BJ (cell line): ENCODE results near the gene SPAG17. TPM values are rescaled to one million over a fixed set of nuclear protein-coding genes. Genes with fewer than 3 reads are reported as not detected.
"Not testable (repeated sequence)": the region's sequence is repeated elsewhere in the genome, so short reads cannot be mapped to it uniquely, and the experiment has no call there.

Experiments
- CTCF ChIA-PET: fragments of 350-600 bp; formaldehyde crosslinking; extraction: SDS; loops from one replicate; lab custom pipeline; 2021; ENCODE audit warnings: antibody characterized with exemption, inconsistent platforms; lab: Yijun Ruan, JAX
- POLR2A ChIA-PET: fragments of 300-600 bp; sonication (Branson Sonifier 250); formaldehyde crosslinking; extraction: SDS; loops from one replicate; lab custom pipeline; 2021; ENCODE audit warnings: antibody characterized with exemption; lab: Charles Lee
- DNase-seq: peaks from one replicate; pipeline ENCODE4 v3.0.0-alpha.2; 2011; ENCODE audit warnings: low read depth
- H3K27me3 ChIP-seq: 2 replicates; pipeline ENCODE4 v1.6.0; 2011; ENCODE audit warnings: low read length; ENCODE audit not compliant: control insufficient read depth, insufficient read depth
- H3K36me3 ChIP-seq: 2 replicates; pipeline ENCODE4 v1.5.1; 2011; ENCODE audit warnings: low read length; ENCODE audit not compliant: control insufficient read depth, insufficient read depth
- H3K4me3 ChIP-seq: 2 replicates; pipeline ENCODE4 v1.5.1; 2011; ENCODE audit warnings: low read depth, mild to moderate bottlenecking, control low read depth, low read length
- polyA plus RNA-seq: library from polyadenylated mRNA; depleted of rRNA; stranded (reverse); fragments of >200 nt; gene quantifications from 2 replicates; pipeline ENCODE4 v1.2.3, GENCODE V29; 2011
- TF ChIP-seq, protein P1 (sequence below): IDR thresholded peaks from 2 replicates; pipeline ENCODE4 v1.5.1; 2011; ENCODE audit warnings: low read depth, mild to moderate bottlenecking, control low read depth, inconsistent platforms, low read length, moderate library complexity; ENCODE audit not compliant: insufficient read depth

Gene SPAG17
- polyA plus RNA-seq, 1 experiment: 0.09 TPM

DNA sequence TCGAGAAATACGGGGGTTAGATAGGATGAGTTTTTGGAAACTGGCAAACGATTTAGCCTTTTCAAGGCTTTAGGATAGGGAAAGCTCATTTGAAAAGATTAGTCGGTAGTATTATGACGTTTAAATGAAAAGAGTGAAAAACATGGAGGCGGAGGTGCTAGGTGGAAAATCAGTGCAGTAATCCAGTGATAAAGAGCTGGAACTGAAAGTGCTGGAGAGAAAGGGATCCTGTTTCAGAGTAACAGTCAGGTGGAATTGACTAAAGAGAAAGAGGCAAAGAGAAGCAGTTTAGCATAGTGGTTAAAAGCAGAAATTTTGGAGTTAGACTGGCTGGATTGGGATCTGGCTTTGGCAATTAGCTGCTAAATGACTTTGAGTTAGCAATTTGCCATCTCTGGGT is 254.5 kb downstream of the SPAG17 start:
- CTCF ChIA-PET: interaction anchor here (0.6 to 1.3 kb wide), 3 partner anchors 22 to 1077 kb away, joined by 3 to 7 read pairs (median 3); no protein-coding TSS in a partner anchor
- DNase-seq: no peak
- Histone ChIP-seq H3K36me3 (no peaks in the 10 kb centered on the region; the same call in 1 of the 2 replicates), H3K27me3 (no peaks in the 10 kb centered on the region), H3K4me3 (peak overlapping the region; percentile 65)
- POLR2A ChIA-PET: no interaction called here
- TF ChIP-seq, protein P1, sequence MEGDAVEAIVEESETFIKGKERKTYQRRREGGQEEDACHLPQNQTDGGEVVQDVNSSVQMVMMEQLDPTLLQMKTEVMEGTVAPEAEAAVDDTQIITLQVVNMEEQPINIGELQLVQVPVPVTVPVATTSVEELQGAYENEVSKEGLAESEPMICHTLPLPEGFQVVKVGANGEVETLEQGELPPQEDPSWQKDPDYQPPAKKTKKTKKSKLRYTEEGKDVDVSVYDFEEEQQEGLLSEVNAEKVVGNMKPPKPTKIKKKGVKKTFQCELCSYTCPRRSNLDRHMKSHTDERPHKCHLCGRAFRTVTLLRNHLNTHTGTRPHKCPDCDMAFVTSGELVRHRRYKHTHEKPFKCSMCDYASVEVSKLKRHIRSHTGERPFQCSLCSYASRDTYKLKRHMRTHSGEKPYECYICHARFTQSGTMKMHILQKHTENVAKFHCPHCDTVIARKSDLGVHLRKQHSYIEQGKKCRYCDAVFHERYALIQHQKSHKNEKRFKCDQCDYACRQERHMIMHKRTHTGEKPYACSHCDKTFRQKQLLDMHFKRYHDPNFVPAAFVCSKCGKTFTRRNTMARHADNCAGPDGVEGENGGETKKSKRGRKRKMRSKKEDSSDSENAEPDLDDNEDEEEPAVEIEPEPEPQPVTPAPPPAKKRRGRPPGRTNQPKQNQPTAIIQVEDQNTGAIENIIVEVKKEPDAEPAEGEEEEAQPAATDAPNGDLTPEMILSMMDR: no peak

DNA sequence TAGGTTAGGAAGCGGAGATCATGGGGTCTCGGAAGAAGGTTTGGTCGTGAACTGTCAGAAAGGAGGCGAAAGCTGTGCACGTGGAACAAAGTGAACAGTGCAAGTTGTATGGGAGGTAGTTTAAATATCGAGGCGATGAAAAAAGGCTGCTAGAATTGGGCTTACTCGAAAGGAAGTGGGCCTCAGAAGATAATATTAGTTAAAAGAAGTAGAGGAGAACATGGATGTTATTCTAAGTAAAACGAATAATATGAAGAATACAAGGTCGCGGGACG is 254.9 kb downstream of the SPAG17 start:
- Histone ChIP-seq H3K27me3 (no peaks in the 10 kb centered on the region), H3K36me3 (no peaks in the 10 kb centered on the region; the same call in 1 of the 2 replicates), H3K4me3 (peak overlapping the region; percentile 65)
- ChIA-PET CTCF (interaction anchor here (0.6 to 1.3 kb wide), 2 partner anchors 35 to 1076 kb away, joined by 3 to 7 read pairs; no protein-coding TSS in a partner anchor), POLR2A (no interaction called here)
- TF ChIP-seq, protein P1: no peak
- DNase-seq: no peak

DNA sequence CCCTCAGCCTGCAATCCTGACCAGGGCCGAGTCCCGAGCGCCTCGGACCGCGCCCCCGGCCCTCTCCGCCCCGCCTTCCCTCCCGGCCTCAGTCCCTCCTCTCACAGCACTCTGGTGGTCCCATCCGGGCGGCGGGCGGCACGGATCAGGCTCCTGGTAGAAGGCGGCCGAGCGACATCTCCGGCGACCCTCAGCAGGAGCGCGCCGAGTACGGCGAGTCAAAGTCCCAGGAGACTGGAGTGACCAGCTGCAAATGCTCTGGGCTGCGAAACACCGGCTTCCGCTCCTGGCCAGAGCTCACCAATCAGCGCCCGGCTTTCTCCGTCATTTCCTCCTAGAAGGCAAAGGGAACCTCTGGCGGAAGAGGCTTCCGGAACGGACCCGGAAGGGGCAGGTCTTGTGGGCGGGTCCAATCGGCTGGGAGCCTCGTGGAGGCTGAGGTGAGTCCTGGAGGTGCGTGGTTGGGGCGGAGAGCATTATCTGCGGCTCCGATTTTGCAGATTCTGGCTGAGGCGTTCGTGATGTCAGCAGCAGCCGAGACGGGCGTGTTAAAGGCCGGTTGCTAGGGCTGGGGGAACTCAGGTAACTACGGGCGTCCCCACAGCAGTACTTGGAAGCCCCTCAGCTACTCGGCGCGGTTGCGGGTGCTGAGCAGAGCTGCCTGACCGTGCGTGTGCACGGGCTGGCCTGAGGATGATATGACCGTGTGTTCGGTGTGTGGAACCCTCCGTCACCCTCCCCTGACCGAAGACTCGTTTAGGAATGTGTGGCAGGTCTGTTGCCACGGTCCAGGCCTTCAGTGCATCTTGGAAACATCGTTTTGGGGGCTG is 255.5 kb downstream of the SPAG17 start, which contains the start of the genes GDAP2 and WDR3:
GDAP2 (minus strand) TSS at position 279 of the 830 bp plus-strand sequence. CDS start 9,264 bp downstream, outside the sequence.
WDR3 (plus strand) TSS at position 397 of the 830 bp plus-strand sequence. CDS start 3,581 bp downstream, outside the sequence.
- DNase-seq: peak; percentile 80
- Histone ChIP-seq H3K36me3 (no peaks in the 10 kb centered on the region; the same call in 1 of the 2 replicates), H3K4me3 (peak within 1 kb of the TSS; percentile 65), H3K27me3 (no peaks in the 10 kb centered on the region)
- ChIA-PET CTCF (interaction anchor here (0.6 to 1.8 kb wide), 8 partner anchors 21 to 1441 kb away, joined by 3 to 7 read pairs (median 4); no protein-coding TSS in a partner anchor), POLR2A (no interaction called here)
- TF ChIP-seq, protein P1: no peak

DNA sequence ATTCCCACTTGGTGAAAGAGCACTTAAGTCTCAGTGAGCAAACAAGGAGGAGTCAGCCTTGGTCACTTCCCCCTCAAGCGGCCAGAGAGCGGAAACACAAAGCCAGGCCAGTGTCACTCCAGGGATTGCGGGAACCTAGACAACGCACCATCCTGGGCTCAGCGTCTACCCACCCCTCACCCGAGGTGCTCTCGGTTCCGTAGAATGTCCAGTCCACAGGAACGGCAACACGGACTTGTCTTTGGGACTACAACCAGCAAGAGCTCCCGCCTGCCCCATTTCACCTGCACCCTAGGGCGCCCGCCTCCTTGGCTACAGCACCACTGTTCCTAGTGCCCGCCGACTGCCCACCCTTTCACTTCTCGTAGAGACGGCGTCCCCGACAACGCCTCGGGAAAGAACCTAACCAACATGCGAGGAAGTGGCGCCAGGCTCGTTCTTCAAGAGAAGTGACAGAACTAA is 256.1 kb downstream of the SPAG17 start:
- TF ChIP-seq, protein P1: peak; percentile 44
- ChIA-PET POLR2A (no interaction called here), CTCF (interaction anchor here (0.6 to 1.8 kb wide), 9 partner anchors 9 to 1442 kb away, joined by 3 to 6 read pairs (median 4); no protein-coding TSS in a partner anchor)
- H3K4me3 ChIP-seq: peak overlapping the region; percentile 65
- no peaks in the 10 kb centered on the region for H3K36me3 ChIP-seq
- DNase-seq: peak; percentile 5
- no peaks in the 10 kb centered on the region for H3K27me3 ChIP-seq

DNA sequence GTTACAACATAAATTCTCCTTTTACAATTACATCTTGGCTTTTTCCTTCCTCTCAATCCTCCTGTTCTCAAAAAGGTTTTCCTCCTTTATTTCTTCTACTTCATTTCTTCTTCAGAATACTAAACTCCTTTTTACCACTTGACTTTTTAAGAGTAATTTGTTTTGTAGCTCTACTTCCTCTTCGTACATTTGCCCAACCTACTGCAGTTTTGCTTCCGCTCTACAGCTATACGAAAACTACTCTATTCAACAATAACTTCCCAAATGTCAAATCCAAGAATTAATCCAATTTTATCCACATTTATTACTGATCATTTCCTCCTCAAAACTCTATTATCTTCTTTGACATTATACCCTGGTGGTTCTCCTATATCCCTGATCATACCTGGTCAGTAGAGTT is 259.0 kb downstream of the SPAG17 start:
- H3K36me3 ChIP-seq: no peaks in the 10 kb centered on the region
- H3K4me3 ChIP-seq: no peak overlapping the region
- TF ChIP-seq, protein P1: no peak
- no peak for DNase-seq
- POLR2A ChIA-PET: no interaction called here
- H3K27me3 ChIP-seq: no peaks in the 10 kb centered on the region
- CTCF ChIA-PET: interaction anchor here (1.3 to 1.4 kb wide), 2 partner anchors 31 to 168 kb away, joined by 3 to 4 read pairs; no protein-coding TSS in a partner anchor

DNA sequence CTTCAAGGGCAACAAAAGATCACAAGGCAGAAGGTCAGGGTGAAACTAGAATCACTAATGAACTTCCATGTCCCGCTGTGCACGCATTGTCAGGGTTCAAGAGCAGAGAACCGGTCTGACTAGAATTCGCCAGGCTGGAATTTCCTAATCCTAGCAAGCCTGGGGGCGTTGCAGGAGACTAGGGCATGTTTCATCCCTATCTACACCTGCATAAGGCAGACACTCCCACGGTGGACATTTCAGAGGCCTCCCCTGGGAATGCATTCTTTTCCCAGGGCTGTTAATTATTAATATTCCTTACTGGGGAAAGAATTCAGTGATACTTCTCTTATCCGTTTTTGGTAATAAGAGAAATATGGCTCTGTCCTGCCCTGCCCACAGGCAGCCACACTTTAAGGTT is 262.3 kb downstream of the SPAG17 start:
- H3K27me3 ChIP-seq, POLR2A ChIA-PET, DNase-seq, H3K4me3 ChIP-seq, CTCF ChIA-PET, H3K36me3 ChIP-seq: not testable (repeated sequence)
